Measurements from ENCODE around the gene RANBP3.

RANBP3 gene

DNA sequence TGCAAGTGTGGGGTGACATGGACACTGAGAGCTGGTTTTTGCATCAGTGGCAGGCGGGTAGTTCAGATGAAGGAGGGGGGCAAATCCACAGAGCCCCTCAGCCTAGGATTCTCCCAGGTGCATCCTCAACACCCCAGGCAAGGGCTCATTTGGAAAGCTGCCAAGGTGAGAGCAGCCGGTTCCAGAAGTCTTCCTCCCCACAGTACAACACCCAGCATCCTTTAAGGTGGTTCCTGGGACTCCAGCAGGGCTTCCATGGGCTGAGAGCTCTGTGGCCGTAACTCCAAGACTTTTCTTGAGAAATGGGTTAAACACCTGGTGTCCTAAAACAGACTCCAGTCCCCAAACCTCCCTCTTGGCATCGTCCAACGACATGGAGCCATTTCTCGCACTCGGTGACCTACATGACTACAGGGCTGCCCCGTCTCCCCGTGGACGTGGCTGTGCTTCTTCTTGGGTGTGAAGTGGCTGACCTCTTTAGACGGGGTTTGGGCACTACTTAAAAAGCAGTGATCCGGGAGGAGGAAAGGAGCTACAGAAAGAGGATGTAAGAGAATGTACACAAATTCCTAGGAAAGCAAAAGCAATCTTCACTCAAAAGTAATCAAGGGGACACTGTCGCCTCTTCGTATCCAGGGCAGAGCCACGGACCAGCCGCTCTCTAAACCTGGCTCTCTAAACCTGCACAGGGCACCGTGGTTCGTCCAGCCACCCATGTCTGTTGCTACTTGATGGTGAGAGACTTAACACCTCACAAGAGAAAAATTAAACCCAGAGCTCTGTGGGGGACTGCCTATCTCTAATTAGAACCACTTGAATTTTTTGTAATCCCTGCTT, 25.5 kb downstream of the RANBP3 start:
- Histone ChIP-seq H3K9me3 (ENCODE audit: insufficient read depth, low read length) (no peaks in the 10 kb centered on the region), H3K4me1 (ENCODE audit: insufficient read depth, insufficient read length) (peaks cover 16% of the 10 kb centered on the region), H3K9ac (ENCODE audit: insufficient read length, low read depth) (no peak overlapping the region), H3K4me3 (ENCODE audit: insufficient read length, low read depth) (no peak overlapping the region), H3K27me3 (ENCODE audit: insufficient read depth, insufficient read length) (no peaks in the 10 kb centered on the region), H3K36me3 (ENCODE audit: insufficient read depth, insufficient read length, low read length) (peaks cover 34% of the 10 kb centered on the region)
- TF ChIP-seq SUZ12 (IDR thresholded peaks at IDR 0.05; ENCODE audit: extremely low read depth, insufficient read depth, insufficient read length) (no peak), YY1 (IDR thresholded peaks at IDR 0.05; ENCODE audit: insufficient read depth, insufficient read length) (no peak), ZNF274 (IDR thresholded peaks at IDR 0.05; ENCODE audit: low read depth, low read length) (no peak)
- no peak for DNase-seq (ENCODE audit: low read depth, low spot score)

DNA sequence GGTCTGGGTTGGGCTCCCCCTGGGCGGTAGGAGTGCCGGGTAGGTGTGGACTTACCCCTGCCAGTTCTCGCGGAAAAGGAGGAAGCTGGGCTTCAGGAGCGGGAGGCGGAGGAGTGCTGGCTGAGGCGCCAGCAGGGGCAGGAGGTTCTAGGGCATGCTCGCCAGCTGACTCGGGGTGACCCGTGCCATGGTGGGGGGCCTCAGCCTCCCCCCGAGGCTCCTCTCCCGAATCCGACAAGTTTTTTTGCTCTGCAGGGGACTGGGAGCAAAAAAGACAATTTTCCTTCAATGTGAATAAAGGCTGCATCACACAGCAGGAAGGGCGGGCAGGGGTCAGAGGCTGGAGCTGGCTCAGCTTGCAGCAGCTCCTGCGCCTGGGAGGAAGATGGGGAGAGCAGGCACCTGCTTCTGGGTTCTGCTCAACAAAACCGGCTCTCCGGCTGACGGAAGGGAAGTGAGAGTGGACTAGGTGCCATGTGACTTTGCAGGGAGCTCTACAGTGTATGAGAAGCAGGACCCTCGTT, 26.5 kb downstream of the RANBP3 start:
- H3K4me1 ChIP-seq (ENCODE audit: insufficient read depth, insufficient read length): peaks cover 12% of the 10 kb centered on the region
- DNase-seq (ENCODE audit: low read depth, low spot score): no peak
- TF ChIP-seq YY1 (IDR thresholded peaks at IDR 0.05; ENCODE audit: insufficient read depth, insufficient read length) (no peak), ZNF274 (IDR thresholded peaks at IDR 0.05; ENCODE audit: low read depth, low read length) (no peak), SUZ12 (IDR thresholded peaks at IDR 0.05; ENCODE audit: extremely low read depth, insufficient read depth, insufficient read length) (no peak)
- H3K9ac ChIP-seq (ENCODE audit: insufficient read length, low read depth): no peak overlapping the region
- no peak overlapping the region for H3K4me3 ChIP-seq (ENCODE audit: insufficient read length, low read depth)
- peaks cover 34% of the 10 kb centered on the region for H3K36me3 ChIP-seq (ENCODE audit: insufficient read depth, insufficient read length, low read length)
- no peaks in the 10 kb centered on the region for H3K27me3 ChIP-seq (ENCODE audit: insufficient read depth, insufficient read length)
- no peaks in the 10 kb centered on the region for H3K9me3 ChIP-seq (ENCODE audit: insufficient read depth, low read length)

- Histone ChIP-seq H3K4me3 (ENCODE audit: insufficient read length, low read depth) (no peak overlapping the region), H3K27me3 (ENCODE audit: insufficient read depth, insufficient read length) (no peaks in the 10 kb centered on the region), H3K9ac (ENCODE audit: insufficient read length, low read depth) (no peak overlapping the region), H3K4me1 (ENCODE audit: insufficient read depth, insufficient read length) (peaks cover 12% of the 10 kb centered on the region), H3K36me3 (ENCODE audit: insufficient read depth, insufficient read length, low read length) (peaks cover 39% of the 10 kb centered on the region), H3K9me3 (ENCODE audit: insufficient read depth, low read length) (no peaks in the 10 kb centered on the region)
- TF ChIP-seq YY1 (IDR thresholded peaks at IDR 0.05; ENCODE audit: insufficient read depth, insufficient read length) (no peak), SUZ12 (IDR thresholded peaks at IDR 0.05; ENCODE audit: extremely low read depth, insufficient read depth, insufficient read length) (no peak), ZNF274 (IDR thresholded peaks at IDR 0.05; ENCODE audit: low read depth, low read length) (no peak)
- DNase-seq (ENCODE audit: low read depth, low spot score): no peak
Observed at GRCh38 chr19:5950741-5951140, 27.2 kb downstream of the RANBP3 start.

DNA sequence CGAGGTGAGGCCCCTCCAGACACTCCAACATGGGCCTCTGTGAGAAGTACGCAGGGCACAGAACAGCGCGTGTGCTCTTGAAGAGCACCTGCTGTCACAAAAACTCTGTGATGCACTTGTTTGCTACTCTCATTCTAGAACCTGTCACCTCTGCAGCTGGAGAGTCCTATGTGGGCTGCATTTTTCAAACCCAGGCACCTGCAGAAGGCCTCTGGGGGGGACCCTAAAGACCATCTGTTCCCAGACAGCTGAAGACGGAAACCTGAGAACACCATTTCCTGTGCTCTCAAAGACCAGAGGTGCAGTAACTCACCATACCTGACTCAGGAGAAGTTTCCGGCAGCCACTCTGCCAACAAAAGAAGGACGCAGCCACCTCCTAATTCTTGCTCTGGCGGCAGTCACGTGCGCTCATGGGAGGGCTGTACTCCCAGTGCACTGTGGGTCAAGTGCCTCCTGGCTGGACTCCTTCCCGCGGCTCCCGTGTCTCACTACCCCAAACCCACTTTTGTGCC, 28.1 kb downstream of the RANBP3 start:
- Histone ChIP-seq H3K36me3 (ENCODE audit: insufficient read depth, insufficient read length, low read length) (peaks cover 46% of the 10 kb centered on the region), H3K9me3 (ENCODE audit: insufficient read depth, low read length) (no peaks in the 10 kb centered on the region), H3K27me3 (ENCODE audit: insufficient read depth, insufficient read length) (no peaks in the 10 kb centered on the region), H3K4me3 (ENCODE audit: insufficient read length, low read depth) (no peak overlapping the region), H3K4me1 (ENCODE audit: insufficient read depth, insufficient read length) (peaks cover 14% of the 10 kb centered on the region), H3K9ac (ENCODE audit: insufficient read length, low read depth) (no peak overlapping the region)
- no peak for DNase-seq (ENCODE audit: low read depth, low spot score)
- no peak for TF ChIP-seq SUZ12 (IDR thresholded peaks at IDR 0.05; ENCODE audit: extremely low read depth, insufficient read depth, insufficient read length)
- no peak for TF ChIP-seq YY1 (IDR thresholded peaks at IDR 0.05; ENCODE audit: insufficient read depth, insufficient read length)
- TF ChIP-seq ZNF274 (IDR thresholded peaks at IDR 0.05; ENCODE audit: low read depth, low read length): no peak

DNA sequence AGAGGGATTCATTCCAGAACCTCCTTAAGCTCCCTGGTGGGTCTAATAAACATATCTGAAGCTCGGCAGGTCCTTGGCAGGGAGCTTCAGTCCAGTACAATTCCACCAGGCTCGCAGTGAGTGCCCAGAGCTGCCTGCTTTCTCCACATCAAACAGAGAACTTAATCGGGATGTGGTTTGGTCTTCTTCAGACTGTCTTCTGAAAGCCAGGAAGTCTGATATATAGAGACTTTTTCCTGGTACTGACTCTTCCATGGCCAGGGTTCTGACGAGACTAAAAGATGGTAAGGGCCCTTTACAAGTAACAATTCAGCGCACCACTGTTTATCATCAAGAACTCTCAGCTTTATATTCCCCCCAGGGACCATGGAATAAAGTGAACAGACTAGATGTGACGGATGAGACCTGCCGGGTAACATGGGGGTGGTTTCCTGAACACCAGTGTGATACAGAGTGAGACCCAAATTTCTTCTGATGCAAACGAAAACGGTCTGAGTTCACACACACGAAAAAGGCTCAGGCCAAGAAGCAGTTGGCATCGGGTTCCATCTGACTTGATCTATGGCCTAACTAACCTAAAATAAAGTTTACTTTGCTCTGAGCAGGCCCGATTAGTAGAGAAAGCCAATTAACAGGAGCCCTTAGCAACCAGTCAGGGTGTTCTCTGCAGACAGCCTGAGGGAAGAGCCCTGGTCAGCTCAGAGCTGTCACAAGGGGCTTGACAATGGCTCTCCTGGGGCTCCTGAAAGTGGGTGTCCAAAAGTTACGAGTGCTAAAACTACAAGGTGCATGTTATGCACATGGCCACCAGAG, 29.0 kb downstream of the RANBP3 start:
- Histone ChIP-seq H3K9ac (ENCODE audit: insufficient read length, low read depth) (no peak overlapping the region), H3K9me3 (ENCODE audit: insufficient read depth, low read length) (no peaks in the 10 kb centered on the region), H3K27me3 (ENCODE audit: insufficient read depth, insufficient read length) (no peaks in the 10 kb centered on the region), H3K4me1 (ENCODE audit: insufficient read depth, insufficient read length) (peaks cover 15% of the 10 kb centered on the region), H3K36me3 (ENCODE audit: insufficient read depth, insufficient read length, low read length) (peaks cover 51% of the 10 kb centered on the region), H3K4me3 (ENCODE audit: insufficient read length, low read depth) (no peak overlapping the region)
- no peak for TF ChIP-seq ZNF274 (IDR thresholded peaks at IDR 0.05; ENCODE audit: low read depth, low read length)
- TF ChIP-seq SUZ12 (IDR thresholded peaks at IDR 0.05; ENCODE audit: extremely low read depth, insufficient read depth, insufficient read length): no peak
- TF ChIP-seq YY1 (IDR thresholded peaks at IDR 0.05; ENCODE audit: insufficient read depth, insufficient read length): no peak
- DNase-seq (ENCODE audit: low read depth, low spot score): no peak

GRCh38 chr19:5947435-5947834, 30.5 kb downstream of the RANBP3 start:
- H3K4me1 ChIP-seq (ENCODE audit: insufficient read depth, insufficient read length): peaks cover 18% of the 10 kb centered on the region
- H3K9ac ChIP-seq (ENCODE audit: insufficient read length, low read depth): no peak overlapping the region
- H3K36me3 ChIP-seq (ENCODE audit: insufficient read depth, insufficient read length, low read length): peaks cover 58% of the 10 kb centered on the region
- no peak for DNase-seq (ENCODE audit: low read depth, low spot score)
- no peaks in the 10 kb centered on the region for H3K9me3 ChIP-seq (ENCODE audit: insufficient read depth, low read length)
- no peaks in the 10 kb centered on the region for H3K27me3 ChIP-seq (ENCODE audit: insufficient read depth, insufficient read length)
- TF ChIP-seq ZNF274 (IDR thresholded peaks at IDR 0.05; ENCODE audit: low read depth, low read length): no peak
- no peak for TF ChIP-seq SUZ12 (IDR thresholded peaks at IDR 0.05; ENCODE audit: extremely low read depth, insufficient read depth, insufficient read length)
- TF ChIP-seq YY1 (IDR thresholded peaks at IDR 0.05; ENCODE audit: insufficient read depth, insufficient read length): no peak
- H3K4me3 ChIP-seq (ENCODE audit: insufficient read length, low read depth): no peak overlapping the region

All from NT2/D1 (cell line).